Neuronal stem cell (in vitro differentiated cells): ENCODE results near the gene SLC12A3.

ENCODE experiments used
- DNase-seq: peaks from one replicate; pipeline ENCODE4 v3.0.0-alpha.2; 2013; ENCODE audit warnings: low spot score
- H2AFZ ChIP-seq: one replicate; pipeline ENCODE4 v1.6.1; 2013; ENCODE audit warnings: mild to moderate bottlenecking, low read length, inconsistent platforms
- H2AK5ac ChIP-seq: 2 replicates; pipeline ENCODE4 v1.6.1; 2013; ENCODE audit warnings: low read depth, mild to moderate bottlenecking, inconsistent platforms, low read length, moderate library complexity, mixed read lengths
- H2BK120ac ChIP-seq: 2 replicates; pipeline ENCODE4 v1.6.1; 2013; ENCODE audit warnings: low read depth, mild to moderate bottlenecking, inconsistent platforms, low read length, moderate library complexity, mixed read lengths
- H2BK12ac ChIP-seq: one replicate; pipeline ENCODE4 v1.6.1; 2013; ENCODE audit warnings: low read length, inconsistent platforms
- H2BK15ac ChIP-seq: 2 replicates; pipeline ENCODE4 v1.6.1; 2013; ENCODE audit warnings: mild to moderate bottlenecking, low read length, inconsistent platforms, mixed read lengths
- H2BK5ac ChIP-seq: one replicate; pipeline ENCODE4 v1.6.1; 2013; ENCODE audit warnings: inconsistent platforms, mild to moderate bottlenecking, low read length, moderate library complexity
- H3K14ac ChIP-seq: one replicate; pipeline ENCODE4 v1.6.1; 2013; ENCODE audit warnings: low read length, inconsistent platforms
- H3K18ac ChIP-seq: 2 replicates; pipeline ENCODE4 v1.6.1; 2013; ENCODE audit warnings: low read length, inconsistent platforms
- H3K23ac ChIP-seq: 2 replicates; pipeline ENCODE4 v1.6.1; 2013; ENCODE audit warnings: low read depth, mild to moderate bottlenecking, mixed read lengths, low read length, inconsistent platforms; ENCODE audit not compliant: poor library complexity
- H3K27ac ChIP-seq: replicated peaks from 3 replicates; pipeline ENCODE4 v1.5.1; 2013; ENCODE audit warnings: low read length, inconsistent platforms
- H3K27me3 ChIP-seq, 3 experiments: 2 replicates each; pipeline ENCODE4 v1.6.1; 2013; ENCODE audit warnings: low read length in 3 of 3, mild to moderate bottlenecking in 2 of 3, inconsistent platforms in 1 of 3, low read depth in 1 of 3, mixed read lengths in 1 of 3, moderate library complexity in 1 of 3; ENCODE audit not compliant: control insufficient read depth in 3 of 3, insufficient read depth in 3 of 3
- H3K36me3 ChIP-seq, 2 donors: replicated peaks in 1 of 2; 2 replicates each; pipeline ENCODE4 v1.6.1; 2013; ENCODE audit warnings: low read length in 2 of 2; ENCODE audit not compliant: control insufficient read depth in 2 of 2, insufficient read depth in 2 of 2
- H3K4ac ChIP-seq: 2 replicates; pipeline ENCODE4 v1.6.1; 2013; ENCODE audit warnings: inconsistent platforms, mild to moderate bottlenecking, low read length, moderate library complexity
- H3K4me1 ChIP-seq, 2 donors: 1 replicate in 1 of 2; 2 replicates in 1 of 2; pipeline ENCODE4 v1.6.1; 2013; ENCODE audit warnings: low read length in 2 of 2, low read depth in 1 of 2; ENCODE audit not compliant: control insufficient read depth in 2 of 2, insufficient read depth in 1 of 2
- H3K4me2 ChIP-seq: one replicate; pipeline ENCODE4 v1.6.1; 2013; ENCODE audit warnings: mild to moderate bottlenecking, low read length, inconsistent platforms; ENCODE audit not compliant: insufficient read depth, poor library complexity, severe bottlenecking
- H3K4me3 ChIP-seq, 2 donors: 2 replicates each; pipeline ENCODE4 v1.5.1; 2013; ENCODE audit warnings: low read length in 2 of 2, mild to moderate bottlenecking in 2 of 2, inconsistent platforms in 1 of 2, moderate library complexity in 1 of 2
- H3K79me1 ChIP-seq: one replicate; pipeline ENCODE4 v1.6.1; 2013; ENCODE audit warnings: low read depth, mild to moderate bottlenecking, inconsistent platforms, low read length, moderate library complexity
- H3K9ac ChIP-seq: one replicate; pipeline ENCODE4 v1.6.1; 2013; ENCODE audit warnings: mild to moderate bottlenecking, low read depth, low read length, inconsistent platforms; ENCODE audit not compliant: poor library complexity
- H3K9me3 ChIP-seq, 2 donors: replicated peaks in 1 of 2; 2 replicates each; pipeline versions ENCODE3 to v1.6.1; 2013; ENCODE audit warnings: low read length in 2 of 2, mild to moderate bottlenecking in 2 of 2, inconsistent platforms in 1 of 2, low read depth in 1 of 2, mixed read lengths in 1 of 2, moderate library complexity in 1 of 2; ENCODE audit not compliant: control insufficient read depth in 2 of 2, insufficient read depth in 1 of 2
- H4K8ac ChIP-seq: one replicate; pipeline ENCODE4 v1.6.1; 2013; ENCODE audit warnings: low read depth, mild to moderate bottlenecking, inconsistent platforms, low read length, moderate library complexity
- H4K91ac ChIP-seq: one replicate; pipeline ENCODE4 v1.6.1; 2013; ENCODE audit warnings: low read length, low read depth, mild to moderate bottlenecking, inconsistent platforms; ENCODE audit not compliant: poor library complexity
- WGBS, 2 donors: extraction: QIAGEN DNeasy Blood & Tissue Kit; methylation state at CpG; one replicate each; pipeline ENCODE4 v1.1.7; 2013; ENCODE audit warnings: missing lambda C conversion rate in 2 of 2, mixed read lengths in 1 of 2; ENCODE audit not compliant: insufficient read length in 2 of 2, insufficient replicate concordance in 1 of 2; ENCODE audit errors: extremely low coverage in 2 of 2; 5-methylcytosine and 5-hydroxymethylcytosine counted together

The SLC12A3 gene

DNA sequence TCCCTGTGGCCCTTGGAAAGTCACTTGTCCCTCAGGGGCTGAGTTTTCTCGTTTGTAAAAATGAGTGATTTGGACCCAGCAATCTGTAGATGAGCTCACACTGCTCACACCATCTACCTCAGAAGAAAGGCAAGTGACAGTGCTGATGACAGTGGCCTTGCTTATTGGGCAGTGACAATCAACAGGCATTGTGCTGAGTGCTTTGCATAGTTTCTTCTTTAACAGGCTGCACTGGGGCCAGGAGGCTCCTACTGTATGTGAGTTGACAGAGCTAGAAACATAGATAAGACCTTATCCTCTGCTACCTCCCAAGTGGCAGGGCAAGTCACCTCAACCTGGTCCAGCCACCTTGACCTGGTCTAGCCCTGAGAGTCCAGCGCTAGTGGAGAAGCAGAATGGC is 29.7 kb upstream of the SLC12A3 start:
- Histone ChIP-seq H2BK12ac (no peak overlapping the region), H3K4me1 (no peaks in the 10 kb centered on the region), H2BK120ac (no peak overlapping the region), H3K36me3 (peaks cover 45 to 89% of the 10 kb centered on the region in 2 donors), H2BK15ac (no peak overlapping the region), H3K4me3 (no peak overlapping the region), H3K79me1 (no peaks in the 10 kb centered on the region), H2AFZ (no peak overlapping the region), H3K9me3 (no peaks in the 10 kb centered on the region), H3K4me2 (no peak overlapping the region), H4K91ac (no peak overlapping the region), H3K14ac (no peak overlapping the region), H3K18ac (no peak overlapping the region), H4K8ac (no peak overlapping the region), H3K27ac (no peak overlapping the region), H3K4ac (no peak overlapping the region), H2AK5ac (no peak overlapping the region), H3K27me3 (no peaks in the 10 kb centered on the region), H3K23ac (no peak overlapping the region), H2BK5ac (no peak overlapping the region), H3K9ac (no peak overlapping the region)
- WGBS, 2 donors = no CpG with 5 or more reads among the region's 2 CpGs
- DNase-seq = no peak

DNA sequence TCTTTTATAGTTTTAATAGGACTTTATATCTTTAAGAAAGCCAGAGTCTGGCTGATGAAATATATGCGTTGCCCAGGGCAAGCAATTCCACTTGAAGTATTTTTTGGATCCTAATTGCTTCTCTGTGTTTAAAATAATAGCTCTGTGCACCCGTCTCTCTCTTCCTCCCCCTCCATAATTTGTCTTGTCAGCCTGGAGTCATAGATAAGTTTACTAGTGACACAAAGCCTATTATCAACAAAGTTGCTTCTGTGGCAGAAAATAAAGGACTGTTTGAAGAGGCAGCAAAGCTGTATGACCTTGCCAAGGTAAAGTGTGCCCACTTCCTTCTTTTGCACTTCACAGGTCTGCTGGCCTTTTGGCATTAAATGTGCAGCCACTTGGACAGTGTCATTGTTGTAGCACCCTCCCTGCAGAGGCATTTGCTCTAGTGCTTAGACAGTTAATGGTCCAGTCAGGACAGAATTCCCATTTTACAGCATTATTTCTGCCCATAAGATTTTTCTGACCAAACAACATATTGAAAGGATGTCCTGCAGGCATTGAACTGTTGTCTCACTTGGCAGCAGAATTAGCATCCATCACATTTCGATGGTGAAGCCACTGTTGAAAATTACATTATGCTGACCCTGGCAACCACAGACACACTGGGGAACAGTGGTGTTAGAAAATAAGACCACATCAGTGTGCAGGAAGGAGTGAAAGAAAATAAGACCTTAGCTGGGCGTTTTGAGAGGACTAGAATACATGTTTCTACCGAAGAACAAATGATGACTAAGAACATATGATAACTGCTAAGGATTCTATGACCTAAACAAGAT is 28.4 kb upstream of the SLC12A3 start:
- Histone ChIP-seq H3K4ac (no peak overlapping the region), H2AK5ac (no peak overlapping the region), H2AFZ (no peak overlapping the region), H3K36me3 (peaks cover 44 to 88% of the 10 kb centered on the region in 2 donors), H2BK12ac (no peak overlapping the region), H3K4me1 (peaks cover 0 to 5% of the 10 kb centered on the region in 2 donors), H3K23ac (no peak overlapping the region), H3K9ac (no peak overlapping the region), H2BK120ac (no peak overlapping the region), H3K4me2 (no peak overlapping the region), H3K14ac (no peak overlapping the region), H3K27me3 (no peaks in the 10 kb centered on the region), H3K79me1 (no peaks in the 10 kb centered on the region), H4K91ac (no peak overlapping the region), H3K27ac (no peak overlapping the region), H4K8ac (no peak overlapping the region), H3K4me3 (no peak overlapping the region), H3K9me3 (no peaks in the 10 kb centered on the region), H2BK15ac (no peak overlapping the region), H3K18ac (no peak overlapping the region), H2BK5ac (no peak overlapping the region)
- WGBS, 2 donors = no CpG with 5 or more reads among the region's 5 CpGs
- no peak for DNase-seq

- DNase-seq = no peak
- H3K4ac ChIP-seq = no peak overlapping the region
- WGBS, 2 donors = no CpG with 5 or more reads among the region's 9 CpGs
- H3K18ac ChIP-seq = no peak overlapping the region
- H3K79me1 ChIP-seq = no peaks in the 10 kb centered on the region
- no peak overlapping the region for H3K23ac ChIP-seq
- no peak overlapping the region for H2BK15ac ChIP-seq
- H3K27ac ChIP-seq = no peak overlapping the region
- no peak overlapping the region for H3K4me2 ChIP-seq
- no peak overlapping the region for H2BK12ac ChIP-seq
- H3K27me3 ChIP-seq = no peaks in the 10 kb centered on the region
- no peak overlapping the region for H3K14ac ChIP-seq
- H3K9me3 ChIP-seq = no peaks in the 10 kb centered on the region
- no peak overlapping the region for H3K4me3 ChIP-seq
- H2AK5ac ChIP-seq = no peak overlapping the region
- peaks cover 42 to 88% of the 10 kb centered on the region in 2 donors for H3K36me3 ChIP-seq
- H2BK120ac ChIP-seq = no peak overlapping the region
- no peak overlapping the region for H3K9ac ChIP-seq
- H4K91ac ChIP-seq = no peak overlapping the region
- H2AFZ ChIP-seq = no peak overlapping the region
- no peak overlapping the region for H4K8ac ChIP-seq
- H3K4me1 ChIP-seq = peaks cover 0 to 5% of the 10 kb centered on the region in 2 donors
- H2BK5ac ChIP-seq = no peak overlapping the region
Measured at GRCh38 chr16:56838622-56839337, 26.2 kb upstream of the SLC12A3 start.

DNA sequence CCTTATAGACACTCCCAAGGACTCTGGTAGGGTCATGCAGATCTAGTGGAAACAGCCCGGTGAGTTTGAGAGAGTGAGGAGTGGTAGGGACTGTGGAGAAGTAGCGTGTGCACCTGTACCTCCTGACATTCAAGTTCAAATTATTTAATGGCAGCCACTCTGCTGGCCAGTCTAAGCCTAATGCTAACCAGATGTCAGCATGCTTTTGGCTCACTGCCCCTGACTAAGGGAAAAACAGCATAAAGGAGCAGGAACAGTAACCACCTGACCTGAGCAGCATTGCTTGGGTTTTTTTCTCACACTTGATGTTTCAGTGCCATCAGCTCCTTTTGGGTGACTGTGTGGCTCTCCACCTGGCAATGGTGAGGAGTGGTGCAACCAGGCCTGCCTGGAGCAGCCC is 23.8 kb upstream of the SLC12A3 start:
- Histone ChIP-seq H3K4ac (no peak overlapping the region), H2BK120ac (no peak overlapping the region), H3K27me3 (no peaks in the 10 kb centered on the region), H3K4me2 (no peak overlapping the region), H3K9me3 (no peaks in the 10 kb centered on the region), H2BK5ac (no peak overlapping the region), H3K36me3 (peaks cover 43 to 92% of the 10 kb centered on the region in 2 donors), H3K23ac (peak overlapping the region; percentile 40), H2AK5ac (no peak overlapping the region), H3K4me1 (peaks cover 0 to 5% of the 10 kb centered on the region in 2 donors), H2BK12ac (no peak overlapping the region), H3K79me1 (no peaks in the 10 kb centered on the region), H4K91ac (no peak overlapping the region), H3K18ac (no peak overlapping the region), H3K4me3 (no peak overlapping the region), H3K27ac (no peak overlapping the region), H4K8ac (no peak overlapping the region), H2BK15ac (no peak overlapping the region), H2AFZ (no peak overlapping the region), H3K9ac (peak overlapping the region; percentile 32), H3K14ac (no peak overlapping the region)
- no CpG with 5 or more reads among the region's 2 CpGs for WGBS, 2 donors
- DNase-seq = no peak
